SK-N-SH treated with all-trans-retinoic acid at 6 μM for 48 hours (cell line): ENCODE results near the gene SIDT1.

Source experiments
- ATAC-seq: fragments of 200-7000 bp; cut with Tn5 transposase; 3 replicates; pipeline ENCODE4 v1.9.1; 2020; ENCODE audit warnings: mild to moderate bottlenecking, moderate library complexity
- BACH2 ChIP-seq: fragments of 250-450 bp; sonication (Bioruptor Pico); IDR thresholded peaks from 2 replicates; pipeline ENCODE4 v1.9.0; 2021; ENCODE audit warnings: mild to moderate bottlenecking, borderline replicate concordance
- CSDC2 ChIP-seq: fragments of 250-450 bp; sonication (Bioruptor Pico); IDR thresholded peaks from 2 replicates; pipeline ENCODE4 v1.5.0; 2020; ENCODE audit warnings: mild to moderate bottlenecking, moderate library complexity
- CSRNP3 ChIP-seq: fragments of 250-450 bp; sonication (Bioruptor Pico); IDR thresholded peaks from 2 replicates; pipeline ENCODE4 v1.5.1; 2021; ENCODE audit warnings: mild to moderate bottlenecking, moderate library complexity
- ESRRG ChIP-seq: fragments of 250-450 bp; sonication (Bioruptor Pico); IDR thresholded peaks from 2 replicates; pipeline ENCODE4 v1.6.1; 2021; ENCODE audit warnings: mild to moderate bottlenecking
- GLIS3 ChIP-seq: fragments of 250-450 bp; sonication (Bioruptor Pico); IDR thresholded peaks from 2 replicates; pipeline ENCODE4 v1.5.0; 2020; ENCODE audit warnings: mild to moderate bottlenecking, moderate library complexity
- ISL1 ChIP-seq: fragments of 250-450 bp; sonication (Bioruptor Pico); IDR thresholded peaks from 2 replicates; pipeline ENCODE4 v2.1.2; 2022; ENCODE audit warnings: mild to moderate bottlenecking, moderate library complexity
- OSR1 ChIP-seq: fragments of 250-450 bp; sonication (Bioruptor Pico); IDR thresholded peaks from 2 replicates; pipeline ENCODE4 v1.8.0; 2022; ENCODE audit warnings: moderate library complexity, mild to moderate bottlenecking, inconsistent platforms
- POU6F1 ChIP-seq: fragments of 250-450 bp; sonication (Bioruptor Pico); IDR thresholded peaks from 2 replicates; pipeline ENCODE4 v1.8.0; 2021; ENCODE audit warnings: low read depth, mild to moderate bottlenecking, moderate library complexity, borderline replicate concordance
- PPARA ChIP-seq: fragments of 250-450 bp; sonication (Bioruptor Pico); IDR thresholded peaks from 2 replicates; pipeline ENCODE4 v1.5.0; 2020; ENCODE audit warnings: mild to moderate bottlenecking, borderline replicate concordance
- RARB ChIP-seq: fragments of 250-450 bp; sonication (Bioruptor Pico); IDR thresholded peaks from 2 replicates; pipeline ENCODE4 v1.8.0; 2021; ENCODE audit warnings: mild to moderate bottlenecking, moderate library complexity
- SNAI2 ChIP-seq: fragments of 250-450 bp; sonication (Bioruptor Pico); IDR thresholded peaks from 2 replicates; pipeline ENCODE4 v1.5.0; 2020; ENCODE audit warnings: mild to moderate bottlenecking, moderate library complexity
- TCF4 ChIP-seq: fragments of 250-450 bp; sonication (Bioruptor Pico); IDR thresholded peaks from 2 replicates; pipeline ENCODE4 v1.8.0; 2021; ENCODE audit warnings: mild to moderate bottlenecking, moderate library complexity, borderline replicate concordance
- TSHZ2 ChIP-seq: fragments of 250-450 bp; sonication (Bioruptor Pico); IDR thresholded peaks from 2 replicates; pipeline ENCODE4 v1.5.0; 2020; ENCODE audit warnings: mild to moderate bottlenecking, moderate library complexity
- ZC3H10 ChIP-seq: fragments of 250-450 bp; sonication (Bioruptor Pico); IDR thresholded peaks from 2 replicates; pipeline ENCODE4 v1.5.1; 2021; ENCODE audit warnings: mild to moderate bottlenecking, moderate library complexity
- ZFP3 ChIP-seq: fragments of 250-450 bp; sonication (Bioruptor Pico); IDR thresholded peaks from 2 replicates; pipeline ENCODE4 v1.5.0; 2020; ENCODE audit warnings: mild to moderate bottlenecking, moderate library complexity
- ZNF70 ChIP-seq: fragments of 450-650 bp; formaldehyde crosslinking; IDR thresholded peaks from 2 replicates; pipeline ENCODE4 v1.5.0; 2020; ENCODE audit warnings: mild to moderate bottlenecking, moderate library complexity
- TF ChIP-seq, protein P1 (sequence below): fragments of 250-450 bp; sonication (Bioruptor Pico); IDR thresholded peaks from 2 replicates; pipeline ENCODE4 v1.8.0; 2020; ENCODE audit warnings: mild to moderate bottlenecking, moderate library complexity, borderline replicate concordance
- TF ChIP-seq, protein P2 (sequence below): fragments of 250-450 bp; sonication (Bioruptor Pico); IDR thresholded peaks from 2 replicates; pipeline ENCODE4 v1.5.1; 2020; ENCODE audit warnings: low read depth, mild to moderate bottlenecking, moderate library complexity

Gene SIDT1

DNA sequence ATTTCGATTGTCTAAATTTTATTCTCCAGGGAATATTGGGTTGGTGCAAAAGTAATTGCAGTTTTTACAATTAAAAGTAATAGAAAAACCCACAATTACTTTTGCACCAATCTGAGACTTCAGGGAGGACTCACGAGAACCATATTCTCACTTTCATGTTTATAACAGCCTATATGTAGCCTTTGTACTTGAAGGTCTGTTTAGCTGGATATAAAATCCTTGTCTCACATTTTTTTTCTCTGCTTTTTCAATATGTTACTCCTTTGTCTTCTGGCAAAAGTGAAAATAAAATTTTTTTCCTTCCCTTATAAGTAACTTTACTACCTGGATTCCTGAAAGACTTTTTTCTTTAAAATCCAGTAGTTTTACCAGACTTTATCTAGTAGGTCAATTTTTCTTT is 9.2 kb downstream of the SIDT1 start (continued):
- TF ChIP-seq, protein P1, sequence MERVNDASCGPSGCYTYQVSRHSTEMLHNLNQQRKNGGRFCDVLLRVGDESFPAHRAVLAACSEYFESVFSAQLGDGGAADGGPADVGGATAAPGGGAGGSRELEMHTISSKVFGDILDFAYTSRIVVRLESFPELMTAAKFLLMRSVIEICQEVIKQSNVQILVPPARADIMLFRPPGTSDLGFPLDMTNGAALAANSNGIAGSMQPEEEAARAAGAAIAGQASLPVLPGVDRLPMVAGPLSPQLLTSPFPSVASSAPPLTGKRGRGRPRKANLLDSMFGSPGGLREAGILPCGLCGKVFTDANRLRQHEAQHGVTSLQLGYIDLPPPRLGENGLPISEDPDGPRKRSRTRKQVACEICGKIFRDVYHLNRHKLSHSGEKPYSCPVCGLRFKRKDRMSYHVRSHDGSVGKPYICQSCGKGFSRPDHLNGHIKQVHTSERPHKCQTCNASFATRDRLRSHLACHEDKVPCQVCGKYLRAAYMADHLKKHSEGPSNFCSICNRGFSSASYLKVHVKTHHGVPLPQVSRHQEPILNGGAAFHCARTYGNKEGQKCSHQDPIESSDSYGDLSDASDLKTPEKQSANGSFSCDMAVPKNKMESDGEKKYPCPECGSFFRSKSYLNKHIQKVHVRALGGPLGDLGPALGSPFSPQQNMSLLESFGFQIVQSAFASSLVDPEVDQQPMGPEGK (CRISPR knock-in tag), result no peak
- TF ChIP-seq RARB (CRISPR knock-in tag) (no peak), ZNF70 (CRISPR knock-in tag) (no peak), GLIS3 (no peak)

DNA sequence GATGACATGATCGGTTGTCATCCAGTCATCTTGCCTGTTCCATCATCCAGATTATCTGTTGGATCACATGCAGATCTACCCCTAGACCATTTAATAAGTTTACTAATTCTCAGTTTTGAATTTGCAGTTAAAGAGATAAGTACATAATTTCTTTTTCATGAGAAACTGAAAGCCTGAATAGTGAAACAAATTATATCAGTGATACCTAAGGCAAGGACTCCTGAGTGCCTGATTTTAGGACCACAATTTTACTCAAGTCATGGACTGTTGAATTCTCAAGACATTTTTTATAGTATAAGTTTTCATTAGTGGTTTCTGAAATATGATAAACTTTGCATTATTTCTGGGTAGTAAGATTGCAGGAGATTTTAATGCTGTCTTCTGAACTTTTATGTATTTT is 13.2 kb downstream of the SIDT1 start:
- ATAC-seq, result no peak

GRCh38 chr3:113546414-113546893 is 14.1 kb downstream of the SIDT1 start:
- TF ChIP-seq ZNF70 (CRISPR knock-in tag) (no peak), ZFP3 (no peak), CSRNP3 (no peak), RARB (CRISPR knock-in tag) (no peak), PPARA (CRISPR knock-in tag) (no peak), ZC3H10 (CRISPR knock-in tag) (no peak), TCF4 (CRISPR knock-in tag) (no peak), CSDC2 (no peak), POU6F1 (CRISPR knock-in tag) (no peak), ESRRG (CRISPR knock-in tag) (no peak), SNAI2 (no peak), GLIS3 (no peak), BACH2 (no peak), ISL1 (CRISPR knock-in tag) (no peak)
- TF ChIP-seq, protein P2, sequence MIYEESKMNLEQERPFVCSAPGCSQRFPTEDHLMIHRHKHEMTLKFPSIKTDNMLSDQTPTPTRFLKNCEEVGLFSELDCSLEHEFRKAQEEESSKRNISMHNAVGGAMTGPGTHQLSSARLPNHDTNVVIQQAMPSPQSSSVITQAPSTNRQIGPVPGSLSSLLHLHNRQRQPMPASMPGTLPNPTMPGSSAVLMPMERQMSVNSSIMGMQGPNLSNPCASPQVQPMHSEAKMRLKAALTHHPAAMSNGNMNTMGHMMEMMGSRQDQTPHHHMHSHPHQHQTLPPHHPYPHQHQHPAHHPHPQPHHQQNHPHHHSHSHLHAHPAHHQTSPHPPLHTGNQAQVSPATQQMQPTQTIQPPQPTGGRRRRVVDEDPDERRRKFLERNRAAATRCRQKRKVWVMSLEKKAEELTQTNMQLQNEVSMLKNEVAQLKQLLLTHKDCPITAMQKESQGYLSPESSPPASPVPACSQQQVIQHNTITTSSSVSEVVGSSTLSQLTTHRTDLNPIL (CRISPR knock-in tag), result no peak
- TF ChIP-seq, protein P1 (CRISPR knock-in tag), result no peak

More for the DNA sequence above, 13.2 kb downstream of the SIDT1 start:
- no peak for TF ChIP-seq SNAI2
- TF ChIP-seq ZC3H10 (CRISPR knock-in tag), result no peak
- no peak for TF ChIP-seq OSR1 (CRISPR knock-in tag)
- TF ChIP-seq TSHZ2 (CRISPR knock-in tag), result no peak
- TF ChIP-seq ZFP3, result no peak
- TF ChIP-seq, all 23 proteins: peak for 0

More at GRCh38 chr3:113546414-113546893, 14.1 kb downstream of the SIDT1 start:
- ATAC-seq, result no peak
